ENCODE measurements around the gene SLC6A12.
"Not testable (repeated sequence)": the region's sequence is repeated elsewhere in the genome, so short reads cannot be mapped to it uniquely, and the experiment has no call there.

SLC6A12 gene

GRCh38 chr12:234019-234418 lies 20.1 kb upstream of the SLC6A12 start:
- no peak for DNase-seq

GRCh38 chr12:233615-233968 lies 19.6 kb upstream of the SLC6A12 start:
- DNase-seq = no peak

- no peak for DNase-seq
Observed at GRCh38 chr12:232731-233614, 19.0 kb upstream of the SLC6A12 start.

- no peak for DNase-seq
Observed at GRCh38 chr12:230925-231671, 17.1 kb upstream of the SLC6A12 start.

GRCh38 chr12:229441-230191 lies 15.7 kb upstream of the SLC6A12 start:
- DNase-seq = no peak

- no peak for DNase-seq
Observed at GRCh38 chr12:228846-229200, 14.9 kb upstream of the SLC6A12 start.

GRCh38 chr12:227923-228845 lies 14.2 kb upstream of the SLC6A12 start:
- DNase-seq = no peak

GRCh38 chr12:227286-227915 lies 13.4 kb upstream of the SLC6A12 start:
- no peak for DNase-seq

GRCh38 chr12:226401-226800 lies 12.4 kb upstream of the SLC6A12 start:
- no peak for DNase-seq

- DNase-seq = no peak
Observed at GRCh38 chr12:225012-225411, 11.1 kb upstream of the SLC6A12 start.

GRCh38 chr12:224330-224729 lies 10.4 kb upstream of the SLC6A12 start:
- no peak for DNase-seq

GRCh38 chr12:223841-224240 lies 9.9 kb upstream of the SLC6A12 start:
- DNase-seq = no peak

GRCh38 chr12:221736-222135 lies 7.8 kb upstream of the SLC6A12 start:
- no peak for DNase-seq

- no peak for DNase-seq
Observed at GRCh38 chr12:220946-221550, 7.1 kb upstream of the SLC6A12 start.

- DNase-seq = no peak
Observed at GRCh38 chr12:220491-220890, 6.5 kb upstream of the SLC6A12 start.

GRCh38 chr12:219891-220352 lies 6.0 kb upstream of the SLC6A12 start:
- DNase-seq = peak; percentile 76

- no peak for DNase-seq
Observed at GRCh38 chr12:218728-219590, 5.0 kb upstream of the SLC6A12 start.

GRCh38 chr12:218221-218620 lies 4.3 kb upstream of the SLC6A12 start:
- DNase-seq = no peak

GRCh38 chr12:217029-217428 lies 3.1 kb upstream of the SLC6A12 start:
- DNase-seq = not testable (repeated sequence)

GRCh38 chr12:215116-215515 lies 1.2 kb upstream of the SLC6A12 start:
- DNase-seq = no peak
